ENCODE data around the gene ZNF419. TPM values are rescaled to one million over a fixed set of nuclear protein-coding genes. Genes with fewer than 3 reads are reported as not detected.
"Not testable (repeated sequence)": the region's sequence is repeated elsewhere in the genome, so short reads cannot be mapped to it uniquely, and the experiment has no call there.

Gene ZNF419
- total RNA-seq, 4 donors from 2014 or later: 0.83 to 16.7 (median 5.4) TPM

GRCh38 chr19:57499680-57500395 lies 12.3 kb downstream of the ZNF419 start, which contains the start of gene ZNF773:
ZNF773 (plus strand) TSS chr19:57499938; CDS start chr19:57500081, 143 bp downstream.
- peak; percentile 57 to 58 for TF ChIP-seq POLR2A (IDR thresholded peaks at IDR 0.05)
- H3K4me1 ChIP-seq, H3K27me3 ChIP-seq: not testable (repeated sequence)
- peak within 1 kb of the TSS; percentile 58 to 98 (median 78) for H3K4me3 ChIP-seq
- peaks cover 0 to 25% (median 0%) of the 10 kb centered on the region in 4 donors for H3K9me3 ChIP-seq
- DNase-seq: peak; percentile 94 to 98 (median 96)
- H3K27ac ChIP-seq: peak within 1 kb of the TSS; percentile 81 to 90 (median 88)
- H3K36me3 ChIP-seq: peaks cover 0 to 32% (median 0%) of the 10 kb centered on the region in 3 donors

- not testable (repeated sequence) for H3K4me1 ChIP-seq, DNase-seq, H3K27ac ChIP-seq, H3K27me3 ChIP-seq
- Histone ChIP-seq H3K9me3 (peaks cover 0 to 25% (median 0%) of the 10 kb centered on the region in 4 donors), H3K4me3 (peak overlapping the region in 2 of 4 donors; percentile 26 to 98), H3K36me3 (peaks cover 0 to 38% (median 0%) of the 10 kb centered on the region in 3 donors)
These were observed 12.8 kb downstream of the ZNF419 start for GRCh38 chr19:57500400-57500799.

GRCh38 chr19:57506163-57506562 lies 18.6 kb downstream of the ZNF419 start:
- no peaks in the 10 kb centered on the region for H3K27me3 ChIP-seq
- no peak overlapping the region for H3K27ac ChIP-seq
- peaks cover 0 to under 1% (median 0%) of the 10 kb centered on the region in 4 donors for H3K4me1 ChIP-seq
- TF ChIP-seq POLR2A (IDR thresholded peaks at IDR 0.05) (no peak), CTCF (IDR thresholded peaks at IDR 0.05) (no peak)
- DNase-seq: no peak
- H3K4me3 ChIP-seq: no peak overlapping the region
- peaks cover 0 to 69% (median 0%) of the 10 kb centered on the region in 3 donors for H3K36me3 ChIP-seq
- peaks cover 0 to 47% (median 3%) of the 10 kb centered on the region in 4 donors for H3K9me3 ChIP-seq

- H3K9me3 ChIP-seq: peaks cover 0 to 52% (median 13%) of the 10 kb centered on the region in 4 donors
- H3K27ac ChIP-seq: no peak overlapping the region
- H3K36me3 ChIP-seq: peaks cover 0 to 37% (median 0%) of the 10 kb centered on the region in 3 donors
- no peak for TF ChIP-seq CTCF (IDR thresholded peaks at IDR 0.05)
- no peak for TF ChIP-seq POLR2A (IDR thresholded peaks at IDR 0.05)
- no peaks in the 10 kb centered on the region for H3K27me3 ChIP-seq
- no peak for DNase-seq
- H3K4me1 ChIP-seq: no peaks in the 10 kb centered on the region
- no peak overlapping the region for H3K4me3 ChIP-seq
These were observed 23.9 kb downstream of the ZNF419 start for GRCh38 chr19:57511484-57511883.

GRCh38 chr19:57512845-57513244 lies 25.3 kb downstream of the ZNF419 start:
- DNase-seq: no peak
- Histone ChIP-seq H3K9me3 (peaks cover 0 to 48% (median 12%) of the 10 kb centered on the region in 4 donors), H3K4me1 (no peaks in the 10 kb centered on the region), H3K27me3 (no peaks in the 10 kb centered on the region), H3K27ac (no peak overlapping the region), H3K4me3 (no peak overlapping the region), H3K36me3 (peaks cover 0 to 34% (median 0%) of the 10 kb centered on the region in 3 donors)
- TF ChIP-seq POLR2A (IDR thresholded peaks at IDR 0.05): no peak
- TF ChIP-seq CTCF (IDR thresholded peaks at IDR 0.05): no peak

GRCh38 chr19:57515255-57515654 lies 27.7 kb downstream of the ZNF419 start:
- TF ChIP-seq CTCF (IDR thresholded peaks at IDR 0.05) (no peak), POLR2A (IDR thresholded peaks at IDR 0.05) (no peak)
- peaks cover 0 to 34% (median 12%) of the 10 kb centered on the region in 4 donors for H3K9me3 ChIP-seq
- no peak overlapping the region for H3K27ac ChIP-seq

GRCh38 chr19:57518021-57518420 lies 30.5 kb downstream of the ZNF419 start:
- not testable (repeated sequence) for H3K27me3 ChIP-seq, DNase-seq, H3K27ac ChIP-seq, H3K4me1 ChIP-seq, H3K4me3 ChIP-seq
- Histone ChIP-seq H3K9me3 (peaks cover 0 to 18% (median 8%) of the 10 kb centered on the region in 4 donors), H3K36me3 (peaks cover 0 to 27% (median 0%) of the 10 kb centered on the region in 3 donors)

More at GRCh38 chr19:57515255-57515654, 27.7 kb downstream of the ZNF419 start:
- DNase-seq: no peak
- Histone ChIP-seq H3K36me3 (peaks cover 0 to 27% (median 0%) of the 10 kb centered on the region in 3 donors), H3K27me3 (no peaks in the 10 kb centered on the region), H3K4me1 (no peaks in the 10 kb centered on the region), H3K4me3 (no peak overlapping the region)

Measured in Peyer's patch (tissue), 4 donors.